ENCODE measurements around the gene RPS21.

Gene RPS21

GRCh38 chr20:62428002-62428372 lies 41.1 kb downstream of the RPS21 start:
- DNase-seq, result no peak

- no peak for DNase-seq
Observed at GRCh38 chr20:62428396-62429295, 41.7 kb downstream of the RPS21 start.

- no peak for DNase-seq
Observed at GRCh38 chr20:62429455-62430310, 42.8 kb downstream of the RPS21 start.

- DNase-seq, result no peak
Observed at GRCh38 chr20:62430311-62430853, 43.5 kb downstream of the RPS21 start.

GRCh38 chr20:62430866-62431447 lies 44.1 kb downstream of the RPS21 start:
- DNase-seq, result no peak

GRCh38 chr20:62433658-62434497 lies 47.0 kb downstream of the RPS21 start:
- no peak for DNase-seq

- no peak for DNase-seq
Observed at GRCh38 chr20:62436692-62437091, 49.8 kb downstream of the RPS21 start.

GRCh38 chr20:62437496-62437895 lies 50.6 kb downstream of the RPS21 start:
- DNase-seq, result no peak

- DNase-seq, result no peak
Observed at GRCh38 chr20:62437927-62438326, 51.0 kb downstream of the RPS21 start.

Data from activated CD8-positive, alpha-beta memory T cell treated with anti-CD3 and anti-CD28 coated beads, Interleukin-2, amount 50 U/mL, for 48 hours (primary cell).